Measurements from ENCODE around the gene OR4D5.

Gene OR4D5

GRCh38 chr11:123904932-123905331, 34.5 kb upstream of the OR4D5 start:
- no peak for DNase-seq (ENCODE audit: low read depth)
- H3K4me3 ChIP-seq (ENCODE audit: low read depth, low read length), result no peak overlapping the region
- no peak for TF ChIP-seq MAX (IDR thresholded peaks at IDR 0.05; ENCODE audit: low read depth, low read length)
- no peak for TF ChIP-seq POLR2A (IDR thresholded peaks at IDR 0.05; ENCODE audit: extremely low read depth, insufficient read length)

- H3K4me3 ChIP-seq (ENCODE audit: low read depth, low read length), result no peak overlapping the region
- TF ChIP-seq CTCF (IDR thresholded peaks at IDR 0.05; ENCODE audit: low read depth, low read length), result no peak
- TF ChIP-seq MAX (IDR thresholded peaks at IDR 0.05; ENCODE audit: low read depth, low read length), result no peak
- no peak for TF ChIP-seq POLR2A (IDR thresholded peaks at IDR 0.05; ENCODE audit: extremely low read depth, insufficient read length)
- no peak for TF ChIP-seq MYC (IDR thresholded peaks at IDR 0.05; ENCODE audit: low read depth, low read length)
- no peak for DNase-seq (ENCODE audit: low read depth)
Observed at GRCh38 chr11:123905826-123906225, 33.6 kb upstream of the OR4D5 start.

GRCh38 chr11:123920943-123921342, 18.5 kb upstream of the OR4D5 start:
- no peak for DNase-seq (ENCODE audit: low read depth)
- TF ChIP-seq MYC (IDR thresholded peaks at IDR 0.05; ENCODE audit: low read depth, low read length) (no peak), MAX (IDR thresholded peaks at IDR 0.05; ENCODE audit: low read depth, low read length) (no peak), CTCF (IDR thresholded peaks at IDR 0.05; ENCODE audit: low read depth, low read length) (no peak), POLR2A (IDR thresholded peaks at IDR 0.05; ENCODE audit: extremely low read depth, insufficient read length) (no peak)
- H3K4me3 ChIP-seq (ENCODE audit: low read depth, low read length), result no peak overlapping the region

GRCh38 chr11:123924027-123924426, 15.4 kb upstream of the OR4D5 start:
- DNase-seq (ENCODE audit: low read depth), result no peak
- H3K4me3 ChIP-seq (ENCODE audit: low read depth, low read length), result no peak overlapping the region

GRCh38 chr11:123942413-123942812, 3.0 kb downstream of the OR4D5 start:
- H3K4me3 ChIP-seq (ENCODE audit: low read depth, low read length), result no peak overlapping the region
- no peak for TF ChIP-seq MYC (IDR thresholded peaks at IDR 0.05; ENCODE audit: low read depth, low read length)
- DNase-seq (ENCODE audit: low read depth), result no peak

More at GRCh38 chr11:123924027-123924426, 15.4 kb upstream of the OR4D5 start:
- no peak for TF ChIP-seq POLR2A (IDR thresholded peaks at IDR 0.05; ENCODE audit: extremely low read depth, insufficient read length)
- no peak for TF ChIP-seq MYC (IDR thresholded peaks at IDR 0.05; ENCODE audit: low read depth, low read length)
- TF ChIP-seq CTCF (IDR thresholded peaks at IDR 0.05; ENCODE audit: low read depth, low read length), result no peak
- no peak for TF ChIP-seq MAX (IDR thresholded peaks at IDR 0.05; ENCODE audit: low read depth, low read length)

- TF ChIP-seq POLR2A (IDR thresholded peaks at IDR 0.05; ENCODE audit: extremely low read depth, insufficient read length), result no peak
- no peak for TF ChIP-seq CTCF (IDR thresholded peaks at IDR 0.05; ENCODE audit: low read depth, low read length)
- TF ChIP-seq MAX (IDR thresholded peaks at IDR 0.05; ENCODE audit: low read depth, low read length), result no peak
- no peak for TF ChIP-seq MYC (IDR thresholded peaks at IDR 0.05; ENCODE audit: low read depth, low read length)
- DNase-seq (ENCODE audit: low read depth), result no peak
- no peak within 1 kb of the TSS for H3K4me3 ChIP-seq (ENCODE audit: low read depth, low read length)
Observed at GRCh38 chr11:123943738-123944137, 4.3 kb downstream of the OR4D5 start, which contains the start of gene OR6T1. OR6T1 (minus strand) TSS chr11:123943838; CDS start chr11:123943838, 0 bp downstream.

- TF ChIP-seq MAX (IDR thresholded peaks at IDR 0.05; ENCODE audit: low read depth, low read length), result no peak
- DNase-seq (ENCODE audit: low read depth), result no peak
- H3K4me3 ChIP-seq (ENCODE audit: low read depth, low read length), result no peak overlapping the region
Observed at GRCh38 chr11:123945132-123945531, 5.7 kb downstream of the OR4D5 start.

Data from NB4 (cell line).